B cell (primary cell): ENCODE data around the gene ZNF655. TPM values are rescaled to one million over a fixed set of nuclear protein-coding genes. Genes with fewer than 3 reads are reported as not detected.

Experiments used
- ATAC-seq: fragments of 200-7000 bp; cut with Tn5 transposase; one replicate; pipeline ENCODE4 v1.10.0; 2021; ENCODE audit warnings: low read depth, mild to moderate bottlenecking, moderate number of reproducible peaks, moderate library complexity
- CTCF ChIA-PET: fragments of 350-600 bp; sonication (Branson Sonifier 250); formaldehyde crosslinking; loops from one replicate; lab custom pipeline; 2021; ENCODE audit warnings: antibody characterized with exemption, inconsistent platforms; lab: Charles Lee
- POLR2A ChIA-PET: fragments of 350-600 bp; sonication (Branson Sonifier 250); formaldehyde crosslinking; loops from one replicate; lab custom pipeline; 2021; ENCODE audit warnings: antibody characterized with exemption; lab: Charles Lee
- DNase-seq: peaks from one replicate; pipeline ENCODE4 v3.0.0; 2013
- H2AFZ ChIP-seq: 2 replicates; pipeline ENCODE4 v1.6.1; 2012; ENCODE audit warnings: mild to moderate bottlenecking, low read depth, low read length; ENCODE audit not compliant: insufficient read depth, poor library complexity, severe bottlenecking
- H3K27ac ChIP-seq, 2 donors: 1 replicate in 1 of 2; 2 replicates in 1 of 2; pipeline ENCODE4 v1.5.1; 2012 to 2013; ENCODE audit warnings: low read length in 2 of 2, mild to moderate bottlenecking in 2 of 2, moderate library complexity in 1 of 2
- H3K27me3 ChIP-seq, 4 experiments: fragments of 200-600 bp in 1 of 4; sonication (generic) in 1 of 4; replicated peaks in 1 of 4; 1 replicate in 2 of 4; 2 replicates in 2 of 4; pipeline versions ENCODE4 v1.6.1 to v1.7.0; 2013 to 2016; ENCODE audit warnings: low read length in 3 of 4, mild to moderate bottlenecking in 2 of 4, mixed read lengths in 1 of 4, moderate library complexity in 1 of 4; ENCODE audit not compliant: insufficient read depth in 4 of 4, control insufficient read depth in 3 of 4; ENCODE audit errors: control extremely low read depth in 1 of 4
- H3K36me3 ChIP-seq, 2 experiments: replicated peaks in 1 of 2; 1 replicate in 1 of 2; 2 replicates in 1 of 2; pipeline versions ENCODE4 v1.6.1 to v1.7.1; 2013; ENCODE audit warnings: low read length in 1 of 2; ENCODE audit not compliant: insufficient read depth in 2 of 2, control insufficient read depth in 1 of 2; ENCODE audit errors: control extremely low read depth in 1 of 2, extremely low read depth in 1 of 2
- H3K4me1 ChIP-seq, 2 donors: fragments of 200-600 bp in 1 of 2; sonication (generic) in 1 of 2; 1 replicate in 1 of 2; 2 replicates in 1 of 2; pipeline versions ENCODE4 v1.5.1 to v1.6.1; 2013 to 2017; ENCODE audit warnings: low read length in 2 of 2; ENCODE audit not compliant: control insufficient read depth in 2 of 2, insufficient read depth in 2 of 2
- H3K4me2 ChIP-seq: replicated peaks from 2 replicates; pipeline ENCODE3; 2012; ENCODE audit warnings: mild to moderate bottlenecking, low read depth, low read length; ENCODE audit not compliant: poor library complexity, severe bottlenecking
- H3K4me3 ChIP-seq, 5 experiments: fragments of 200-600 bp in 1 of 5; sonication (generic) in 1 of 5; 1 replicate in 3 of 5; 2 replicates in 2 of 5; pipeline versions ENCODE4 v1.5.1 to v1.7.0; 2011 to 2016; ENCODE audit warnings: low read length in 4 of 5, mild to moderate bottlenecking in 4 of 5, low read depth in 2 of 5, control low read depth in 1 of 5, moderate library complexity in 1 of 5; ENCODE audit not compliant: insufficient read depth in 1 of 5; ENCODE audit errors: control extremely low read depth in 1 of 5, extremely low read depth in 1 of 5
- H3K79me2 ChIP-seq: fragments of 200-600 bp; sonication (generic); one replicate; pipeline ENCODE4 v1.6.0; 2016; ENCODE audit warnings: low read length; ENCODE audit not compliant: control insufficient read depth, insufficient read depth
- H3K9ac ChIP-seq: fragments of 200-600 bp; sonication (generic); 2 replicates; pipeline ENCODE4 v1.6.1; 2017; ENCODE audit warnings: mild to moderate bottlenecking, low read length, moderate library complexity
- H3K9me3 ChIP-seq, 3 donors: one replicate each; pipeline versions ENCODE4 v1.6.1 to v1.7.1; 2013; ENCODE audit warnings: low read length in 2 of 3; ENCODE audit not compliant: control insufficient read depth in 2 of 3, insufficient read depth in 1 of 3; ENCODE audit errors: control extremely low read depth in 1 of 3
- H4K20me1 ChIP-seq: 2 replicates; pipeline ENCODE4 v1.6.0; 2012; ENCODE audit warnings: mild to moderate bottlenecking, low read length; ENCODE audit not compliant: insufficient read depth, control insufficient read depth, poor library complexity, severe bottlenecking
- H3K27ac Mint-ChIP-seq: one replicate; pipeline ENCODE4 v1.8.0; 2021; ENCODE audit warnings: mixed read lengths
- H3K27me3 Mint-ChIP-seq: one replicate; pipeline ENCODE4 v1.8.0; 2021; ENCODE audit warnings: mixed read lengths
- H3K4me1 Mint-ChIP-seq: one replicate; pipeline ENCODE4 v1.8.0; 2021; ENCODE audit warnings: mixed read lengths
- H3K4me3 Mint-ChIP-seq: one replicate; pipeline ENCODE4 v1.8.0; 2021; ENCODE audit warnings: mixed read lengths
- H3K9me3 Mint-ChIP-seq: one replicate; pipeline ENCODE4 v1.8.0; 2022; ENCODE audit warnings: mixed read lengths; ENCODE audit not compliant: insufficient read depth
- EZH2 ChIP-seq: IDR thresholded peaks from 2 replicates; pipeline ENCODE4 v1.6.1; 2012; ENCODE audit warnings: borderline replicate concordance, low read depth, mild to moderate bottlenecking, moderate library complexity, low read length; ENCODE audit not compliant: insufficient read depth, poor library complexity, severe bottlenecking
- WGBS: methylation state at CpG from one replicate; pipeline ENCODE4 v1.1.5; 2013; ENCODE audit warnings: missing lambda C conversion rate; ENCODE audit not compliant: insufficient coverage; 5-methylcytosine and 5-hydroxymethylcytosine counted together
- intact Hi-C: fragments of 100-400 bp; cut with micrococcal nuclease; formaldehyde crosslinking; loops from one replicate; pipeline ENCODE4 v1.10.0; 2022
- polyA plus RNA-seq: library from polyadenylated mRNA; depleted of rRNA; stranded (reverse); fragments of >200 nt; gene quantifications from 2 replicates; pipeline ENCODE4 v1.2.3, GENCODE V29; 2012
- total RNA-seq, 2 donors: library from RNA; stranded (reverse); fragments of 120-200 nt in 1 of 2; gene quantifications; 1 replicate in 1 of 2; 2 replicates in 1 of 2; pipeline versions ENCODE4 v1.2.3 to v1.2.4, GENCODE V29; 2013 to 2022
- TF ChIP-seq, protein P1 (sequence below): fragments of 200-600 bp; IDR thresholded peaks from one replicate; pipeline ENCODE4 v1.8.0; 2022; ENCODE audit warnings: antibody characterized with exemption, mild to moderate bottlenecking

Gene ZNF655
- total and polyA plus RNA-seq, 2 donors (not counting 1 experiment from before 2014, with no cell fraction given) = 125 to 150 TPM

DNA sequence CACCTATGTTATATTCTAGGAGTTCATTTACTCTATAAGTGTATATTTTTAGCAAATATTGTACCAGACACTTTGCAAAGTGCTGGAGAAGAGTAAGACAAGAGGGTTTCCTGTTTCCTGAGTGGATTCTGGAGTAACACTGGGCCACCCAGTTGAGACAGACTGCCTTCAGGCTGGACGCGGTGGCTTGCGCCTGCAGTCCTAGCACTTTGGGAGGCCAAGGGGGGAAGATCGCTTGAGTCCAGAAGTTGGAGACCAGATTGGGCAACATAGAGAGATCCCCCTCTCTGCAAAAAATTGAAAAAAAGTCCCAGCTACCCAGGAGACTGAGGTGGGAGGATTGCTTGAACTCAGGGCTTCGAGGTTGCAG, 57.5 kb downstream of the ZNF655 start:
- H3K79me2 ChIP-seq = peaks cover 38% of the 10 kb centered on the region
- DNase-seq (no peak), ATAC-seq (no peak)
- H3K9me3 ChIP-seq = no peaks in the 10 kb centered on the region
- no peaks in the 10 kb centered on the region for H3K9me3 Mint-ChIP-seq
- peak overlapping the region; percentile 98 for H3K4me3 Mint-ChIP-seq
- no peak for TF ChIP-seq EZH2
- H3K4me3 ChIP-seq = peak overlapping the region; percentile 86 to 99 (median 95)
- peaks cover 17% of the 10 kb centered on the region for H4K20me1 ChIP-seq
- peak overlapping the region; percentile 85 for H3K4me2 ChIP-seq
- H3K36me3 ChIP-seq = peaks cover 2 to 23% of the 10 kb centered on the region in 2 experiments
- H3K4me1 Mint-ChIP-seq = peaks cover 28% of the 10 kb centered on the region
- intact Hi-C loops = loop anchor here (1.0 to 5.0 kb wide), 6 partner anchors 58 to 303 kb away; partner anchors contain the start of genes ARPC1A, TRIM4, ZKSCAN5 and ZNF394
- ChIA-PET POLR2A (interaction anchor here (2.5 kb wide), 1 partner anchor 58 kb away, joined by 6 read pairs; the partner anchor contains the start of gene ZNF655), CTCF (interaction anchor here (1.1 to 1.2 kb wide), 4 partner anchors 84 to 304 kb away, joined by 3 read pairs; partner anchors contain the start of gene ZKSCAN5)
- peak overlapping the region; percentile 99 for H2AFZ ChIP-seq
- H3K4me1 ChIP-seq = peaks cover 17 to 18% of the 10 kb centered on the region in 2 donors
- H3K27me3 ChIP-seq = no peaks in the 10 kb centered on the region
- H3K27ac Mint-ChIP-seq = no peak overlapping the region
- 100% methylated on average over 3 of the region's 5 CpGs for WGBS
- H3K9ac ChIP-seq = peak overlapping the region; percentile 99
- H3K27ac ChIP-seq = no peak overlapping the region
- no peaks in the 10 kb centered on the region for H3K27me3 Mint-ChIP-seq

GRCh38 chr7:99616359-99617191, 58.1 kb downstream of the ZNF655 start, which contains the start of gene ZSCAN25:
Gene ZSCAN25, plus strand, starts transcription at chr7:99616946. Its CDS starts 2,661 bp downstream, at chr7:99619607.
- Histone ChIP-seq H3K4me1 (peaks cover 17 to 18% of the 10 kb centered on the region in 2 donors), H4K20me1 (peaks cover 17% of the 10 kb centered on the region), H3K4me2 (peak within 1 kb of the TSS; percentile 85), H2AFZ (peak within 1 kb of the TSS; percentile 99), H3K27ac (peak within 1 kb of the TSS; percentile 73 to 90), H3K36me3 (peaks cover 2 to 29% of the 10 kb centered on the region in 2 experiments), H3K27me3 (no peaks in the 10 kb centered on the region), H3K4me3 (peak within 1 kb of the TSS; percentile 86 to 99 (median 95)), H3K79me2 (peaks cover 38% of the 10 kb centered on the region), H3K9ac (peak within 1 kb of the TSS; percentile 99), H3K9me3 (no peaks in the 10 kb centered on the region)
- peak within 1 kb of the TSS; percentile 95 for H3K27ac Mint-ChIP-seq
- TF ChIP-seq, protein P1, sequence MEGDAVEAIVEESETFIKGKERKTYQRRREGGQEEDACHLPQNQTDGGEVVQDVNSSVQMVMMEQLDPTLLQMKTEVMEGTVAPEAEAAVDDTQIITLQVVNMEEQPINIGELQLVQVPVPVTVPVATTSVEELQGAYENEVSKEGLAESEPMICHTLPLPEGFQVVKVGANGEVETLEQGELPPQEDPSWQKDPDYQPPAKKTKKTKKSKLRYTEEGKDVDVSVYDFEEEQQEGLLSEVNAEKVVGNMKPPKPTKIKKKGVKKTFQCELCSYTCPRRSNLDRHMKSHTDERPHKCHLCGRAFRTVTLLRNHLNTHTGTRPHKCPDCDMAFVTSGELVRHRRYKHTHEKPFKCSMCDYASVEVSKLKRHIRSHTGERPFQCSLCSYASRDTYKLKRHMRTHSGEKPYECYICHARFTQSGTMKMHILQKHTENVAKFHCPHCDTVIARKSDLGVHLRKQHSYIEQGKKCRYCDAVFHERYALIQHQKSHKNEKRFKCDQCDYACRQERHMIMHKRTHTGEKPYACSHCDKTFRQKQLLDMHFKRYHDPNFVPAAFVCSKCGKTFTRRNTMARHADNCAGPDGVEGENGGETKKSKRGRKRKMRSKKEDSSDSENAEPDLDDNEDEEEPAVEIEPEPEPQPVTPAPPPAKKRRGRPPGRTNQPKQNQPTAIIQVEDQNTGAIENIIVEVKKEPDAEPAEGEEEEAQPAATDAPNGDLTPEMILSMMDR = peak; percentile 7
- TF ChIP-seq EZH2 = no peak
- H3K4me3 Mint-ChIP-seq = peak within 1 kb of the TSS; percentile 98
- 1% methylated on average over 60 of the region's 60 CpGs for WGBS
- ATAC-seq (peak; percentile 95), DNase-seq (peak; percentile 91)
- peaks cover 28% of the 10 kb centered on the region for H3K4me1 Mint-ChIP-seq
- H3K9me3 Mint-ChIP-seq = no peaks in the 10 kb centered on the region
- ChIA-PET CTCF (interaction anchor here (1.1 to 1.2 kb wide), 4 partner anchors 85 to 303 kb away, joined by 3 read pairs; partner anchors contain the start of gene ZKSCAN5), POLR2A (interaction anchor here (0.6 to 2.5 kb wide), 2 partner anchors 58 to 208 kb away, joined by 3 to 6 read pairs; partner anchors contain the start of genes BUD31, PDAP1 and ZNF655)
- intact Hi-C loops = loop anchor here (1.0 to 5.0 kb wide), 6 partner anchors 58 to 302 kb away; partner anchors contain the start of genes ARPC1A, TRIM4, ZKSCAN5 and ZNF394
- H3K27me3 Mint-ChIP-seq = no peaks in the 10 kb centered on the region
